ENCODE measurements around the gene LMF2. TPM values are rescaled to one million over a fixed set of nuclear protein-coding genes. Genes with fewer than 3 reads are reported as not detected.

Gene LMF2
- total RNA-seq, 1 experiment from 2014 or later, result 54.2 TPM

- DNase-seq (ENCODE audit: low read depth, low spot score) (no peak), ATAC-seq (no peak)
- ChIA-PET POLR2A (no interaction called here), CTCF (no interaction called here)
- Histone ChIP-seq H3K9me3 (ENCODE audit: control insufficient read depth, insufficient read depth, low read depth, low read length) (no peaks in the 10 kb centered on the region), H3K27me3 (ENCODE audit: control insufficient read depth, insufficient read depth, low read length) (no peaks in the 10 kb centered on the region), H3K4me3 (ENCODE audit: low read depth in 2 of 2, low read length in 2 of 2) (no peak overlapping the region), H3K4me1 (ENCODE audit: control insufficient read depth, insufficient read depth, low read length) (peaks cover 3% of the 10 kb centered on the region; the same call in 1 of the 2 replicates), H3K27ac (ENCODE audit: low read length) (no peak overlapping the region), H3K36me3 (ENCODE audit: control insufficient read depth, insufficient read depth, low read length) (no peaks in the 10 kb centered on the region)
- TF ChIP-seq, protein P1, sequence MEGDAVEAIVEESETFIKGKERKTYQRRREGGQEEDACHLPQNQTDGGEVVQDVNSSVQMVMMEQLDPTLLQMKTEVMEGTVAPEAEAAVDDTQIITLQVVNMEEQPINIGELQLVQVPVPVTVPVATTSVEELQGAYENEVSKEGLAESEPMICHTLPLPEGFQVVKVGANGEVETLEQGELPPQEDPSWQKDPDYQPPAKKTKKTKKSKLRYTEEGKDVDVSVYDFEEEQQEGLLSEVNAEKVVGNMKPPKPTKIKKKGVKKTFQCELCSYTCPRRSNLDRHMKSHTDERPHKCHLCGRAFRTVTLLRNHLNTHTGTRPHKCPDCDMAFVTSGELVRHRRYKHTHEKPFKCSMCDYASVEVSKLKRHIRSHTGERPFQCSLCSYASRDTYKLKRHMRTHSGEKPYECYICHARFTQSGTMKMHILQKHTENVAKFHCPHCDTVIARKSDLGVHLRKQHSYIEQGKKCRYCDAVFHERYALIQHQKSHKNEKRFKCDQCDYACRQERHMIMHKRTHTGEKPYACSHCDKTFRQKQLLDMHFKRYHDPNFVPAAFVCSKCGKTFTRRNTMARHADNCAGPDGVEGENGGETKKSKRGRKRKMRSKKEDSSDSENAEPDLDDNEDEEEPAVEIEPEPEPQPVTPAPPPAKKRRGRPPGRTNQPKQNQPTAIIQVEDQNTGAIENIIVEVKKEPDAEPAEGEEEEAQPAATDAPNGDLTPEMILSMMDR (IDR thresholded peaks at IDR 0.05), result no peak
- TF ChIP-seq SIN3A (IDR thresholded peaks at IDR 0.05; ENCODE audit: borderline replicate concordance, insufficient read depth, low read depth, low read length), result no peak
- TF ChIP-seq, protein P2, sequence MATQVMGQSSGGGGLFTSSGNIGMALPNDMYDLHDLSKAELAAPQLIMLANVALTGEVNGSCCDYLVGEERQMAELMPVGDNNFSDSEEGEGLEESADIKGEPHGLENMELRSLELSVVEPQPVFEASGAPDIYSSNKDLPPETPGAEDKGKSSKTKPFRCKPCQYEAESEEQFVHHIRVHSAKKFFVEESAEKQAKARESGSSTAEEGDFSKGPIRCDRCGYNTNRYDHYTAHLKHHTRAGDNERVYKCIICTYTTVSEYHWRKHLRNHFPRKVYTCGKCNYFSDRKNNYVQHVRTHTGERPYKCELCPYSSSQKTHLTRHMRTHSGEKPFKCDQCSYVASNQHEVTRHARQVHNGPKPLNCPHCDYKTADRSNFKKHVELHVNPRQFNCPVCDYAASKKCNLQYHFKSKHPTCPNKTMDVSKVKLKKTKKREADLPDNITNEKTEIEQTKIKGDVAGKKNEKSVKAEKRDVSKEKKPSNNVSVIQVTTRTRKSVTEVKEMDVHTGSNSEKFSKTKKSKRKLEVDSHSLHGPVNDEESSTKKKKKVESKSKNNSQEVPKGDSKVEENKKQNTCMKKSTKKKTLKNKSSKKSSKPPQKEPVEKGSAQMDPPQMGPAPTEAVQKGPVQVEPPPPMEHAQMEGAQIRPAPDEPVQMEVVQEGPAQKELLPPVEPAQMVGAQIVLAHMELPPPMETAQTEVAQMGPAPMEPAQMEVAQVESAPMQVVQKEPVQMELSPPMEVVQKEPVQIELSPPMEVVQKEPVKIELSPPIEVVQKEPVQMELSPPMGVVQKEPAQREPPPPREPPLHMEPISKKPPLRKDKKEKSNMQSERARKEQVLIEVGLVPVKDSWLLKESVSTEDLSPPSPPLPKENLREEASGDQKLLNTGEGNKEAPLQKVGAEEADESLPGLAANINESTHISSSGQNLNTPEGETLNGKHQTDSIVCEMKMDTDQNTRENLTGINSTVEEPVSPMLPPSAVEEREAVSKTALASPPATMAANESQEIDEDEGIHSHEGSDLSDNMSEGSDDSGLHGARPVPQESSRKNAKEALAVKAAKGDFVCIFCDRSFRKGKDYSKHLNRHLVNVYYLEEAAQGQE (IDR thresholded peaks at IDR 0.05; ENCODE audit: insufficient read depth in 1 of 2, low read depth in 2 of 2, low read length in 1 of 2), result no peak
- intact Hi-C loops (cut with micrococcal nuclease; ENCODE audit: unreplicated experiment) (no loop called here), in situ Hi-C loops (cut with HindIII; ENCODE audit: low pct_unique_long_range_greater_than_20kb, low sequenced_read_pairs) (no loop called here)
- BruUV-seq (replicated peaks), result no TSS peak
Measured at GRCh38 chr22:50537765-50538164, 30.3 kb upstream of the LMF2 start.

- Histone ChIP-seq H3K4me1 (ENCODE audit: control insufficient read depth, insufficient read depth, low read length) (peaks cover 3% of the 10 kb centered on the region; the same call in 1 of the 2 replicates), H3K9me3 (ENCODE audit: control insufficient read depth, insufficient read depth, low read depth, low read length) (no peaks in the 10 kb centered on the region), H3K27ac (ENCODE audit: low read length) (no peak overlapping the region), H3K27me3 (ENCODE audit: control insufficient read depth, insufficient read depth, low read length) (no peaks in the 10 kb centered on the region), H3K36me3 (ENCODE audit: control insufficient read depth, insufficient read depth, low read length) (no peaks in the 10 kb centered on the region; the same call in 1 of the 2 replicates), H3K4me3 (ENCODE audit: low read depth in 2 of 2, low read length in 2 of 2) (no peak overlapping the region)
- TF ChIP-seq, protein P2 (IDR thresholded peaks at IDR 0.05; ENCODE audit: insufficient read depth in 1 of 2, low read depth in 2 of 2, low read length in 1 of 2), result no peak
- TF ChIP-seq POLR2AphosphoS5 (IDR thresholded peaks at IDR 0.05; ENCODE audit: low read depth, low read length) (no peak), TCF7L2 (IDR thresholded peaks at IDR 0.05; ENCODE audit: low read depth, low read length) (no peak), SIN3A (IDR thresholded peaks at IDR 0.05; ENCODE audit: borderline replicate concordance, insufficient read depth, low read depth, low read length) (no peak)
- TF ChIP-seq, protein P1 (IDR thresholded peaks at IDR 0.05), result no peak
- intact Hi-C loops (cut with micrococcal nuclease; ENCODE audit: unreplicated experiment) (no loop called here), in situ Hi-C loops (cut with HindIII; ENCODE audit: low pct_unique_long_range_greater_than_20kb, low sequenced_read_pairs) (no loop called here)
- ATAC-seq (no peak), DNase-seq (ENCODE audit: low read depth, low spot score) (no peak)
- ChIA-PET POLR2A (no interaction called here), CTCF (no interaction called here)
- no TSS peak for BruUV-seq (replicated peaks)
Measured at GRCh38 chr22:50536226-50536625, 28.7 kb upstream of the LMF2 start.
